Central memory CD8-positive, alpha-beta T cell (primary cell): Measurements from ENCODE around the gene CD1D.

ENCODE experiments used
- ATAC-seq: fragments of 150-1000 bp; cut with Tn5 transposase; replicated peaks from 2 replicates; pipeline ENCODE4 v1.10.0; 2022; ENCODE audit warnings: mild to moderate bottlenecking, moderate FRiP score, moderate number of reproducible peaks; ENCODE audit not compliant: poor library complexity, severe bottlenecking; ENCODE audit errors: extremely low read depth
- DNase-seq, 2 donors: peaks; one replicate each; pipeline ENCODE4 v3.0.0; 2021; ENCODE audit warnings: low spot score in 2 of 2
- H3K27ac Mint-ChIP-seq: one replicate; pipeline ENCODE4 v1.8.0; 2022; ENCODE audit warnings: low read depth, mild to moderate bottlenecking, moderate library complexity, mixed read lengths
- H3K27me3 Mint-ChIP-seq: one replicate; pipeline ENCODE4 v1.8.0; 2022; ENCODE audit warnings: mixed read lengths
- H3K36me3 Mint-ChIP-seq: one replicate; pipeline ENCODE4 v1.8.0; 2022; ENCODE audit warnings: mild to moderate bottlenecking, moderate library complexity, mixed read lengths; ENCODE audit not compliant: insufficient read depth
- H3K4me1 Mint-ChIP-seq: one replicate; pipeline ENCODE4 v1.8.0; 2022; ENCODE audit warnings: mixed read lengths
- H3K4me3 Mint-ChIP-seq: one replicate; pipeline ENCODE4 v1.8.0; 2022; ENCODE audit warnings: mild to moderate bottlenecking, moderate library complexity, mixed read lengths
- H3K9me3 Mint-ChIP-seq: one replicate; pipeline ENCODE4 v1.8.0; 2022; ENCODE audit warnings: mixed read lengths

Gene CD1D

DNA sequence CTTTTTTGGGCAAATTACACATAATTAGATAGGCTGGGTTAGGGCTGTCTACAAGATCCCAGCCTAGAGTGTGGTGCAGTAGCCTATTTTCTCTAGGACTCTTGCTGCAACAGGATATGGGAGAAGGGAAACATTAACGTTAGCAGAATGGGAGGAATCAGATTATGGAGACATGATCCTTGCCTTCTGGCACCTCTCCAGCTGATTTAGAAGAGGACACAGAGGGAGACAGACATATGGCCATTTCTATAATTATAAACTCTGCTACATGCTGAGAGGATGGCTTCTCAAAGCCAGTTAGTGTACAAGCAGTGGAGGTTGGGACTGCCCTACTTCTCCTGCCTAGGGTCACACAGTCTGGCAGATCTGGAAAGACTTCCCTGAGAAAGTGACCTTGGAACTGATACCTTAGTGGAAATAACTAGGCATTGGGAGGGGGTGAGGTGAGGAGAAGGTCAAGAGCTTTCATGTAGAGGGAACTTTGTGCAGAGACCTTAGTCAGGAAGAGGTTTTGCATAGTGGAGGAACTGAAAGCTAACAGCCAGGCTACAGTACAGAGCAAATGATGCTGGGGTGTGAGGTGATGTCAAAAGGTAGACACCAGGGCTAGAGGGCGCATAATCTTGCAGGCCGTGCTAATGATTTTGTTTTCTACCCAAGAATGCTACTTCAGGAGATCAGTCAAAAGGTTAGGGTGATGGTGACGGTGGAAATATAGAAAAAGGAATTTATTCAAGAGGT lies 1.2 kb upstream of the CD1D start:
- H3K36me3 Mint-ChIP-seq, result peaks cover 2% of the 10 kb centered on the region
- peaks cover 99% of the 10 kb centered on the region for H3K27me3 Mint-ChIP-seq
- H3K4me3 Mint-ChIP-seq, result no peak overlapping the region
- DNase-seq (no peak), ATAC-seq (peak; percentile 58)
- H3K4me1 Mint-ChIP-seq, result peaks cover 11% of the 10 kb centered on the region
- H3K9me3 Mint-ChIP-seq, result no peaks in the 10 kb centered on the region
- no peak overlapping the region for H3K27ac Mint-ChIP-seq

DNA sequence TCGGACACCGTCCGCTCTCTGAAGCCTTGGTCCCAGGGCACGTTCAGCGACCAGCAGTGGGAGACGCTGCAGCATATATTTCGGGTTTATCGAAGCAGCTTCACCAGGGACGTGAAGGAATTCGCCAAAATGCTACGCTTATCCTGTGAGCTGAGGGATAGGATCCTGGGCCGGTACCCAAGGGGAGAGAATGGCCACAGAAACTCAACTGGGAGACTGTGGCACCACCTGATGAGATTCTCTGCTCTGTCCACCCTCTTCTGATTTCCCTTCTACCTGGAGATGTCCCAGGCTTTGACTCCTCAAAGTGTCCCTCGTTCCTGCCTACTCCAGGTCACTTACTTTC lies 855 bp downstream of the CD1D start:
- Mint-ChIP-seq H3K27ac (no peak overlapping the region), H3K9me3 (no peaks in the 10 kb centered on the region), H3K4me1 (peaks cover 11% of the 10 kb centered on the region), H3K27me3 (peaks cover 78% of the 10 kb centered on the region), H3K36me3 (peaks cover 4% of the 10 kb centered on the region), H3K4me3 (peak overlapping the region; percentile 68)
- no peak for DNase-seq
- no peak for ATAC-seq

GRCh38 chr1:158185770-158186169 lies 5.1 kb downstream of the CD1D start:
- peaks cover 69% of the 10 kb centered on the region for H3K27me3 Mint-ChIP-seq
- H3K9me3 Mint-ChIP-seq, result no peaks in the 10 kb centered on the region
- no peak overlapping the region for H3K27ac Mint-ChIP-seq
- no peak for ATAC-seq
- peaks cover 3% of the 10 kb centered on the region for H3K36me3 Mint-ChIP-seq
- no peak for DNase-seq
- no peak overlapping the region for H3K4me3 Mint-ChIP-seq
- H3K4me1 Mint-ChIP-seq, result peaks cover 8% of the 10 kb centered on the region

DNA sequence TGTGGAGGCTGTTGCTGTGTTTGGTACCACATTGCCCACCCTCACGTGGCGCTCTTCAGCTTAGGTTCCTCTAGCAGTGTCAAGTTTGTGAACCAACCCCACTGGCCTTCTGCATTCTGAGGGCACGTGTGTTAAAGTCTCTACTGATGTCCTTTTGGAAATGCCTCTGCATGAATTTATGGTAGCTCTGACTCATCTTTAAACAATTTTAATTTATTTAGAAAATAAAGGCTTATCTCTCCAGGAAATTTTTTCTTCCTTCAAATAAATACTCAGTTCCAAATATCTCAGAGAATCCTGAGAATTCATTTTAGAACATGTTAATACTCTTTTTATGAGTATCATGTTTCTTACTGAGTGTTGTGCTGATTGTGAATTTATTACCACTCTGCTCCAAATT lies 5.5 kb downstream of the CD1D start:
- H3K4me1 Mint-ChIP-seq, result peaks cover 5% of the 10 kb centered on the region
- peaks cover 2% of the 10 kb centered on the region for H3K36me3 Mint-ChIP-seq
- no peak overlapping the region for H3K27ac Mint-ChIP-seq
- H3K4me3 Mint-ChIP-seq, result no peak overlapping the region
- H3K9me3 Mint-ChIP-seq, result no peaks in the 10 kb centered on the region
- peaks cover 64% of the 10 kb centered on the region for H3K27me3 Mint-ChIP-seq
- ATAC-seq, result no peak
- no peak for DNase-seq

- no peak for ATAC-seq
- Mint-ChIP-seq H3K4me1 (no peaks in the 10 kb centered on the region), H3K9me3 (no peaks in the 10 kb centered on the region), H3K27ac (no peak overlapping the region), H3K36me3 (peaks cover 2% of the 10 kb centered on the region), H3K4me3 (no peak overlapping the region), H3K27me3 (peaks cover 40% of the 10 kb centered on the region)
- no peak for DNase-seq
Measured at GRCh38 chr1:158188611-158189010, 7.9 kb downstream of the CD1D start.

- Mint-ChIP-seq H3K9me3 (no peaks in the 10 kb centered on the region), H3K36me3 (peaks cover 2% of the 10 kb centered on the region)
Measured at GRCh38 chr1:158189624-158190023, 8.9 kb downstream of the CD1D start.

GRCh38 chr1:158191299-158191698 lies 10.6 kb downstream of the CD1D start:
- no peaks in the 10 kb centered on the region for H3K4me1 Mint-ChIP-seq
- ATAC-seq (no peak), DNase-seq (no peak)
- H3K9me3 Mint-ChIP-seq, result no peaks in the 10 kb centered on the region
- H3K27me3 Mint-ChIP-seq, result peaks cover 48% of the 10 kb centered on the region
- H3K36me3 Mint-ChIP-seq, result no peaks in the 10 kb centered on the region
- no peak overlapping the region for H3K4me3 Mint-ChIP-seq
- H3K27ac Mint-ChIP-seq, result no peak overlapping the region

More at GRCh38 chr1:158189624-158190023, 8.9 kb downstream of the CD1D start:
- ATAC-seq, result no peak
- Mint-ChIP-seq H3K27me3 (peaks cover 32% of the 10 kb centered on the region), H3K4me3 (no peak overlapping the region), H3K27ac (no peak overlapping the region), H3K4me1 (no peaks in the 10 kb centered on the region)
- no peak for DNase-seq

DNA sequence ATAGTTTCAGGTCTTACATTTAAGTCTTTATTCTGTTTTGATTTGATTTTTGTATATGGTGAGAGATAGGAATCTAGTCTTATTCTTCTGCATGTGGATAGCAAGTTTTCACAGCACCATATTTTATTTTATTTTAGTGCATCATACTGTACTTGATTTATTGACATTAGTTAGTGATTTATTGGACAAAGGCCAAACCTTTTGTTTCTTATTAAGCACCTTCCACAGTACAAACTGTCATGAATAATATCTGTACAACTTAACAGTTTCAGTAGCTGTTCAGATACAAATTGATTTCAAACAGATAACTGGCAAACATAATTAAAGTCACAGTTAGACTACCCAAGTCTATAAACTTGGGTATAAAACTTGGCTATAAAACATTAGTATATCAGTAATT lies 15.8 kb downstream of the CD1D start:
- Mint-ChIP-seq H3K4me1 (no peaks in the 10 kb centered on the region), H3K27me3 (peaks cover 68% of the 10 kb centered on the region), H3K9me3 (no peaks in the 10 kb centered on the region)

GRCh38 chr1:158199849-158200248 lies 19.2 kb downstream of the CD1D start:
- Mint-ChIP-seq H3K4me3 (no peak overlapping the region), H3K9me3 (no peaks in the 10 kb centered on the region), H3K27me3 (peaks cover 77% of the 10 kb centered on the region), H3K27ac (no peak overlapping the region), H3K4me1 (peaks cover 12% of the 10 kb centered on the region), H3K36me3 (no peaks in the 10 kb centered on the region)
- no peak for ATAC-seq
- no peak for DNase-seq

More for the DNA sequence above, 15.8 kb downstream of the CD1D start:
- no peaks in the 10 kb centered on the region for H3K36me3 Mint-ChIP-seq
- H3K27ac Mint-ChIP-seq, result no peak overlapping the region
- ATAC-seq, result no peak
- no peak overlapping the region for H3K4me3 Mint-ChIP-seq
- no peak for DNase-seq

DNA sequence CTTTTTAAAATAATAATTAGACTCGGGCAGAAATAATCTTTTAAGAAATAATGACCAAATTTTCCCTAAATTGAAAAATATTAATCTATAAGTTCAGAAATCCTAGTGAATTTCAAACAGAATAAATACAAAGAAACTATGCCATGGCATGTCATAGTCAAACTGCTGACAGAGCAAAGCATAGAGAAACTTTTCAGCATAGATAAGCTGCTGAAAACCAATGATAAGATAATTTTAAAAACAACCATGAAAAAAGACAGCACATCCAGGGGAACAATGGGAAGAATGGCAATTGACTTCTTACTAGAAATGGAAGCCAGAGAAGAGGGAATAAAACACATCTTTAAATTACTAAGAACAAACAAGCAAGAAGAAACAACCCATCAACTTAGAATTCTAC lies 19.8 kb downstream of the CD1D start:
- Mint-ChIP-seq H3K4me1 (peaks cover 12% of the 10 kb centered on the region), H3K36me3 (no peaks in the 10 kb centered on the region), H3K4me3 (no peak overlapping the region), H3K27ac (no peak overlapping the region), H3K27me3 (peaks cover 77% of the 10 kb centered on the region), H3K9me3 (no peaks in the 10 kb centered on the region)
- ATAC-seq (no peak), DNase-seq (no peak)

GRCh38 chr1:158203693-158204457 lies 23.2 kb downstream of the CD1D start:
- ATAC-seq, result peak; percentile 70
- Mint-ChIP-seq H3K9me3 (no peaks in the 10 kb centered on the region), H3K4me3 (no peak overlapping the region), H3K27ac (no peak overlapping the region), H3K36me3 (no peaks in the 10 kb centered on the region), H3K27me3 (peaks cover 72% of the 10 kb centered on the region), H3K4me1 (peaks cover 12% of the 10 kb centered on the region)
- no peak for DNase-seq

DNA sequence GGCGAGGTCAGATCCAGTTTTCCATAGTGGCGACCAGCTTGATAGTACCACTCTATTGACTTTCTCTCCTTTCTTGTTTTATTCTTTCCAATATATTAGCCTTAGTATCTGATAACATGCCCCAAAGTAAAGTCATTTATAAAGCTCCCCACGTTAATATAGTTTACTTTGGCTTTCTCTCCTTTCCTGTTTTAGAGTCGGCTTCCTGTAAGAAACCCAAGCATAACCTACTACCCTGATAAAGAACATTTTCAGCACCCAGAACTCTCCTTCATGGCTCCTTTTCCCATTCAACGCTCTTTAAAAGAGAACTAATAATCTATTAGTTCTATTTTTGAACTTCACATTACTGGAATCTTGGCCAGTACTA lies 23.7 kb downstream of the CD1D start:
- H3K9me3 Mint-ChIP-seq, result no peaks in the 10 kb centered on the region
- no peaks in the 10 kb centered on the region for H3K36me3 Mint-ChIP-seq
- no peak overlapping the region for H3K4me3 Mint-ChIP-seq
- H3K4me1 Mint-ChIP-seq, result peaks cover 12% of the 10 kb centered on the region
- ATAC-seq (no peak), DNase-seq (no peak)
- H3K27ac Mint-ChIP-seq, result no peak overlapping the region
- H3K27me3 Mint-ChIP-seq, result peaks cover 72% of the 10 kb centered on the region

- Mint-ChIP-seq H3K27me3 (peaks cover 88% of the 10 kb centered on the region), H3K4me1 (peaks cover 11% of the 10 kb centered on the region)
Measured at GRCh38 chr1:158208586-158209116, 28.0 kb downstream of the CD1D start.

More at GRCh38 chr1:158208586-158209116, 28.0 kb downstream of the CD1D start:
- H3K27ac Mint-ChIP-seq, result no peak overlapping the region
- no peak overlapping the region for H3K4me3 Mint-ChIP-seq
- DNase-seq, result no peak
- H3K36me3 Mint-ChIP-seq, result no peaks in the 10 kb centered on the region
- H3K9me3 Mint-ChIP-seq, result no peaks in the 10 kb centered on the region
- no peak for ATAC-seq
